Neural progenitor cell (in vitro differentiated cells): Measurements from ENCODE around the gene BLTP3B. TPM values are rescaled to one million over a fixed set of nuclear protein-coding genes. Genes with fewer than 3 reads are reported as not detected.

Experiments
- DNase-seq: peaks from one replicate; pipeline ENCODE4 v3.0.0-alpha.2; 2016; ENCODE audit warnings: low spot score
- H2AFZ ChIP-seq: fragments of 200-600 bp; sonication (generic); replicated peaks from 2 replicates; pipeline ENCODE4 v1.6.1; 2016; ENCODE audit warnings: antibody characterized with exemption
- H3F3A ChIP-seq: fragments of 200-600 bp; sonication (generic); 2 replicates; pipeline ENCODE4 v1.6.1; 2016; ENCODE audit warnings: antibody characterized with exemption, low read depth
- H3K27ac ChIP-seq: fragments of 200-600 bp; sonication (generic); 2 replicates; pipeline ENCODE4 v1.5.1; 2016; ENCODE audit warnings: mild to moderate bottlenecking
- H3K27me3 ChIP-seq: fragments of 200-600 bp; sonication (generic); 2 replicates; pipeline ENCODE4 v1.6.1; 2016; ENCODE audit warnings: mild to moderate bottlenecking, moderate library complexity
- H3K36me3 ChIP-seq: fragments of 200-600 bp; sonication (generic); 2 replicates; pipeline ENCODE4 v1.5.1; 2016
- H3K4me1 ChIP-seq: fragments of 200-600 bp; sonication (generic); 2 replicates; pipeline ENCODE4 v1.6.1; 2016; ENCODE audit warnings: mixed run types
- H3K4me2 ChIP-seq: fragments of 200-600 bp; sonication (generic); 2 replicates; pipeline ENCODE4 v1.6.1; 2016
- H3K4me3 ChIP-seq: fragments of 200-600 bp; sonication (generic); 2 replicates; pipeline ENCODE4 v1.5.1; 2016
- H3K79me2 ChIP-seq: fragments of 200-600 bp; sonication (generic); 2 replicates; pipeline ENCODE4 v1.6.1; 2016; ENCODE audit warnings: low read depth
- H3K9ac ChIP-seq: fragments of 200-600 bp; sonication (generic); 2 replicates; pipeline ENCODE4 v1.6.1; 2016
- H3K9me3 ChIP-seq: fragments of 200-600 bp; sonication (generic); 2 replicates; pipeline ENCODE4 v1.5.1; 2016; ENCODE audit warnings: low read depth
- H4K20me1 ChIP-seq: fragments of 200-600 bp; sonication (generic); 2 replicates; pipeline ENCODE4 v1.6.1; 2016; ENCODE audit warnings: low read depth
- H3K27ac Mint-ChIP-seq: 3 replicates; pipeline ENCODE4 v1.8.0; 2021; ENCODE audit warnings: mixed read lengths
- H3K27me3 Mint-ChIP-seq: 2 replicates; pipeline ENCODE4 v1.8.0; 2022; ENCODE audit warnings: low read depth, mild to moderate bottlenecking, inconsistent platforms, moderate library complexity, mixed read lengths; ENCODE audit not compliant: insufficient read depth
- H3K36me3 Mint-ChIP-seq: 3 replicates; pipeline ENCODE4 v1.8.0; 2021; ENCODE audit warnings: mixed read lengths
- H3K4me1 Mint-ChIP-seq: 3 replicates; pipeline ENCODE4 v1.8.0; 2021; ENCODE audit warnings: mixed read lengths
- H3K4me3 Mint-ChIP-seq: 3 replicates; pipeline ENCODE4 v1.8.0; 2021; ENCODE audit warnings: mild to moderate bottlenecking, moderate library complexity, mixed read lengths
- H3K9me3 Mint-ChIP-seq: 3 replicates; pipeline ENCODE4 v1.8.0; 2020; ENCODE audit warnings: mixed read lengths
- EZH2 ChIP-seq: fragments of 200-600 bp; sonication (generic); IDR thresholded peaks from 2 replicates; pipeline ENCODE4 v1.6.1; 2017; ENCODE audit warnings: antibody characterized with exemption, mild to moderate bottlenecking, moderate library complexity
- EZH2phosphoT487 ChIP-seq: fragments of 200-600 bp; sonication (generic); IDR thresholded peaks from 2 replicates; pipeline ENCODE4 v1.6.1; 2017; ENCODE audit warnings: antibody characterized with exemption
- total RNA-seq: library from RNA; depleted of rRNA; stranded (reverse); fragments of >200 nt; gene quantifications from 2 replicates; pipeline ENCODE4 v1.2.3, GENCODE V29; 2015; ENCODE audit warnings: low replicate concordance
- TF ChIP-seq, protein P1 (sequence below): fragments of 200-600 bp; sonication (generic); IDR thresholded peaks from 2 replicates; pipeline ENCODE4 v1.5.1; 2017; ENCODE audit warnings: antibody characterized with exemption, mild to moderate bottlenecking

Gene BLTP3B
- total RNA-seq, 1 donor from 2014 or later, result 16.7 TPM

DNA sequence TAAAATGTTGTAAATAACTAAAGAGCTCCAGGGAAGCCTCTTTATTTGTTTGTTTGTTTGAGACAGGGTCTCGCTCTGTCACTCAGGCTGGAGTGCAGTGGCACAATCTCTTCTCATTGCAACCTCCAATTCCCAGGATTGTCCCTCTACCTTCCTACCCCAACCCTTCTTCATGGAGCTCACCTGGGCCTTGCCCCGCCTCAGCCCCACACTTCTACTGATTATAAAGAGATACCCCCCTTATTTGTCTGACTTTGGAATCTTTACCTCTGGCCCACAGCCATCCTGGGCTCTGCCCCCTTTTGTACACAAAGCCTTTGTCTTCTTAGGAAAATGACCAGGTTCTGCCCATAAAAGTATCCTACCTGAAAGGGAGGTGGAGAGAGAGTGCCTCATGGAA, 9.1 kb upstream of the BLTP3B start:
- no peak overlapping the region for H3K4me3 Mint-ChIP-seq
- Histone ChIP-seq H3K27ac (no peak overlapping the region), H2AFZ (no peak overlapping the region), H3K4me1 (no peaks in the 10 kb centered on the region), H4K20me1 (no peaks in the 10 kb centered on the region), H3K9me3 (no peaks in the 10 kb centered on the region), H3K9ac (no peak overlapping the region), H3K4me2 (no peak overlapping the region), H3K36me3 (no peaks in the 10 kb centered on the region), H3K4me3 (no peak overlapping the region), H3F3A (no peaks in the 10 kb centered on the region), H3K79me2 (no peaks in the 10 kb centered on the region), H3K27me3 (no peaks in the 10 kb centered on the region)
- no peak overlapping the region for H3K27ac Mint-ChIP-seq
- no peak for DNase-seq
- TF ChIP-seq EZH2, result no peak
- TF ChIP-seq, protein P1, sequence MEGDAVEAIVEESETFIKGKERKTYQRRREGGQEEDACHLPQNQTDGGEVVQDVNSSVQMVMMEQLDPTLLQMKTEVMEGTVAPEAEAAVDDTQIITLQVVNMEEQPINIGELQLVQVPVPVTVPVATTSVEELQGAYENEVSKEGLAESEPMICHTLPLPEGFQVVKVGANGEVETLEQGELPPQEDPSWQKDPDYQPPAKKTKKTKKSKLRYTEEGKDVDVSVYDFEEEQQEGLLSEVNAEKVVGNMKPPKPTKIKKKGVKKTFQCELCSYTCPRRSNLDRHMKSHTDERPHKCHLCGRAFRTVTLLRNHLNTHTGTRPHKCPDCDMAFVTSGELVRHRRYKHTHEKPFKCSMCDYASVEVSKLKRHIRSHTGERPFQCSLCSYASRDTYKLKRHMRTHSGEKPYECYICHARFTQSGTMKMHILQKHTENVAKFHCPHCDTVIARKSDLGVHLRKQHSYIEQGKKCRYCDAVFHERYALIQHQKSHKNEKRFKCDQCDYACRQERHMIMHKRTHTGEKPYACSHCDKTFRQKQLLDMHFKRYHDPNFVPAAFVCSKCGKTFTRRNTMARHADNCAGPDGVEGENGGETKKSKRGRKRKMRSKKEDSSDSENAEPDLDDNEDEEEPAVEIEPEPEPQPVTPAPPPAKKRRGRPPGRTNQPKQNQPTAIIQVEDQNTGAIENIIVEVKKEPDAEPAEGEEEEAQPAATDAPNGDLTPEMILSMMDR, result no peak
- no peak for TF ChIP-seq EZH2phosphoT487
- no peaks in the 10 kb centered on the region for H3K4me1 Mint-ChIP-seq
- H3K27me3 Mint-ChIP-seq, result no peaks in the 10 kb centered on the region
- peaks cover 3% of the 10 kb centered on the region for H3K9me3 Mint-ChIP-seq
- H3K36me3 Mint-ChIP-seq, result peaks cover 2% of the 10 kb centered on the region

DNA sequence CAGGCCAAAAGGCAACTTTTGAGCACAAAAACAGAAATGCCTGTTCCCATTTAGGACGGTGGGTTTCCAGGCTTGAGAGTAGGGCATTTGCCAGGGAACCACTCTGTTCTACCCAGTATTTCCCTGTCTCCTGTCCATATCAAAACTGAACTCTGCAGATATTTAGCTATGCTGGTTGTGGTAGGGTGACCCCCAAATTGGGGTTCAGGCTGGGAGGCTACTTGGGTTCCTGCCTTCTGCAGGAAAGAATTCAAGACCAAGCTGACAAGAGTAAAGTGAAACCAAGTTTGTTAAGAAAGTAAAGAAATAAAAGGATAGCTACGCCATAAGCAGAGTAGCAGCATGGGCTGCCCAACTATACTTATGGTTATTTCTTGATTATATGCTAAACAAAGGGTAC, 3.6 kb upstream of the BLTP3B start:
- Mint-ChIP-seq H3K9me3 (peaks cover 5% of the 10 kb centered on the region), H3K36me3 (peaks cover 2% of the 10 kb centered on the region), H3K27ac (no peak overlapping the region), H3K4me1 (peaks cover 12% of the 10 kb centered on the region), H3K27me3 (peaks cover 3% of the 10 kb centered on the region), H3K4me3 (no peak overlapping the region)
- H3K79me2 ChIP-seq, result peaks cover 8% of the 10 kb centered on the region
- no peak for TF ChIP-seq EZH2
- TF ChIP-seq, protein P1, result no peak
- no peak for TF ChIP-seq EZH2phosphoT487
- no peak overlapping the region for H3K4me2 ChIP-seq
- no peak overlapping the region for H2AFZ ChIP-seq
- no peaks in the 10 kb centered on the region for H3F3A ChIP-seq
- no peak overlapping the region for H3K27ac ChIP-seq
- no peak for DNase-seq
- H3K9me3 ChIP-seq, result no peaks in the 10 kb centered on the region
- H3K4me3 ChIP-seq, result no peak overlapping the region
- H3K36me3 ChIP-seq, result no peaks in the 10 kb centered on the region
- no peaks in the 10 kb centered on the region for H3K4me1 ChIP-seq
- peaks cover 5% of the 10 kb centered on the region for H4K20me1 ChIP-seq
- no peak overlapping the region for H3K9ac ChIP-seq
- no peaks in the 10 kb centered on the region for H3K27me3 ChIP-seq

- H3K27me3 Mint-ChIP-seq, result peaks cover 3% of the 10 kb centered on the region
- H3K4me1 Mint-ChIP-seq, result peaks cover 12% of the 10 kb centered on the region
- peaks cover 5% of the 10 kb centered on the region for H3K9me3 Mint-ChIP-seq
- H3K4me1 ChIP-seq, result no peaks in the 10 kb centered on the region
- peaks cover 2% of the 10 kb centered on the region for H3K36me3 Mint-ChIP-seq
- TF ChIP-seq EZH2 (no peak), EZH2phosphoT487 (no peak)
- TF ChIP-seq, protein P1, result no peak
- no peaks in the 10 kb centered on the region for H3K9me3 ChIP-seq
- DNase-seq, result no peak
- no peak overlapping the region for H3K4me3 Mint-ChIP-seq
- H3K36me3 ChIP-seq, result no peaks in the 10 kb centered on the region
- no peak overlapping the region for H3K27ac Mint-ChIP-seq
- H3K27me3 ChIP-seq, result no peaks in the 10 kb centered on the region
- no peak overlapping the region for H2AFZ ChIP-seq
- no peaks in the 10 kb centered on the region for H3F3A ChIP-seq
- no peak overlapping the region for H3K4me3 ChIP-seq
- H3K4me2 ChIP-seq, result no peak overlapping the region
- no peak overlapping the region for H3K27ac ChIP-seq
- H3K9ac ChIP-seq, result no peak overlapping the region
- peaks cover 5% of the 10 kb centered on the region for H4K20me1 ChIP-seq
- H3K79me2 ChIP-seq, result peaks cover 14% of the 10 kb centered on the region
Observed at GRCh38 chr12:100145643-100146042, 3.0 kb upstream of the BLTP3B start.
